Skeletal muscle cell (primary cell): Measurements from ENCODE around the gene ABCA4.

Source experiments
- DNase-seq: peaks from one replicate; pipeline ENCODE4 v3.0.0-alpha.2; 2010; ENCODE audit warnings: low read depth
- H3K4me3 ChIP-seq: 2 replicates; pipeline ENCODE4 v1.5.1; 2011; ENCODE audit warnings: low read depth, mild to moderate bottlenecking, control low read depth, low read length, moderate library complexity

ABCA4 gene

GRCh38 chr1:94125551-94126514 is 4.9 kb upstream of the ABCA4 start:
- H3K4me3 ChIP-seq: no peak overlapping the region
- DNase-seq: no peak

- H3K4me3 ChIP-seq: no peak overlapping the region
- DNase-seq: no peak
Observed at GRCh38 chr1:94124538-94124937, 3.6 kb upstream of the ABCA4 start.

DNA sequence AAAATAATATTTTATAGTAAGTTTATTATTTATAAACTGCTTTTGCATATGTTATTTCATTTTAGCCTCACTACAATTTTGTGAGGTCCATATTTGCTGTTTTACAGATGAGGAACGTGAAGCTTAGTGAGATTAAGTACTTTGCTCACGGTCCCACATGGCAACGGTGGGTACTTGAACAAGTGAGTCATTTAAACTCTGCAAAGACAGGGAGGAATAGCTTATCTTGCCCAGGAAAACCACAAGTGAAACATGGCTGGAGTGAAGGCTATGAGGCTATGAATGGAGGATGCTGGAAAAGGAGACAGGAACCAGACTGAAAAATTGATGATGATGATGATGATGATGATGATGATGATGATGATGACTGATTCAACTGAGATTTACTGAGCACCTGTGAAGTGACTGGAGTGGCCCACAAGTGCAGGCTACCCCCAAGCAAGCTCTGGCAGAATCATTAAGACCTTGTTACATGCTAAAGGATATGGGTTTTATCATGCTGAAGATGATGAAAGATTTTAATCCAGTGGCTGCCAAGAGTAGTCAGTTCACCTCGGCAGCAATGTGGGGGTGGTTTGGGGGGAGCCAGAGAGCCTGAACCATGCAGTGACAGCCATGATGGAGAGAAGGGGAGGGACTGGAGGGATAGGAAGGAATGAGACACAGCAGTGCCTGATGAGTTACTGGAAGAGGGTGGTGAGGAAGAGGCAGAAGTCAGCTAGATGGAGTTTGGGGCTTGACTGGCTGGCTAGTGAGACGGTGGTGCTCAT is 1.4 kb upstream of the ABCA4 start:
- H3K4me3 ChIP-seq: no peak overlapping the region
- DNase-seq: no peak

DNA sequence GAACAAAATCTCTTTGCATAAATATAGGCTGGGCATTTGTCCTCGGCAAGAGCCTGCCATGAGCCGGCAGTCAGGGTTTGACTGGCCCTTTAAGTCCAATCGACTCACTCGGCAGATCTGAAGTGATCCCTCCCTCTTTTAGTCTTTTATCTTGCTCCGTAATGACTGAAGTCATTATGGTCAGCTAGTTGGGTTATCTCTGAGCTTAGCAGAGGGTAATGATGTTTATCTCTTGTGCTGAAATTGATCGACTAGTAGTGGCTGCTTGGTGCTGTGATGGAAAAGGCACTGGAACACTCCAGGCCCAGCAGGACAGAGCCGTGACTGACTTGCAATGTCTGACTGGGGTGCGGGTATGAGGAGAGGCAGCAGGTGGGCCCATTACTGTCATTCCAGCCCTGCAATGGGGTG is 468 bp upstream of the ABCA4 start:
- DNase-seq: no peak
- no peak overlapping the region for H3K4me3 ChIP-seq

GRCh38 chr1:94120570-94120901 is 412 bp downstream of the ABCA4 start:
- H3K4me3 ChIP-seq: no peak overlapping the region
- DNase-seq: no peak

DNA sequence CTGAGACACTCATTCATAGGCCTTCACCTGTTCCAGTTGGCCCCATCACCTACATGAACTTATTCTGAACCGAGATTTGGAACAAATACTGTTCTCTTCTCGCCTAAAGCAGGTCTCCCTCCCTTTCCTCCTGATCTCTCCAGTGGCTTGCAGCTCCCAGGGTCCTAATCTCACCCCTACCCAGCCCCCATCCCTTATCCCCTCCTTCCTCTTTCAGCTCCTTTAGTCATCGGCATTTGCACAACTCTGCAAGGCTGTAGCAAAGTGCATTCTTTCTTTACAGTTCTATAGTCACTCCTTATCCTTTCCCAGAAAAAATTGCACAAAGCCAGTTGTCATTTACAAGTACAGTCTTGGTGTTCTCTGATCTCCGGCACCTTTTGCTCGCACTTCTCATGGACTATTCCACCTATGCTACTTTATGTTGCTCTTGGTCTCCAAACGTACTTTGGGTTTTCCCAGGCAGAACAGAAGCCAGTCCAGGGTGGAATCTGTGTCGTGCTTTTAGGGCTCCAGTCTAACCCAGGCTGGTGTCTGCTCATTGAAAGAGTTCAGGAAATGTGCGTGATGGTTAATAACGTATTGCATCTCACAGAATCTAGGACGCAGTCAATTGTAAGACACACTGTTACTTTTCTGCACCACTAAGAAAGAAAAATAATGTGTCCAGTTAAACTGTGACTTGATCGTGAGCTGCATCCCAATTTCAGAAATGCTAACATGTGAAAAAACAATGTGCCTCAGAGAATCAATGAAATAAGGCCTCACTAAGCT is 965 bp downstream of the ABCA4 start:
- DNase-seq: no peak

DNA sequence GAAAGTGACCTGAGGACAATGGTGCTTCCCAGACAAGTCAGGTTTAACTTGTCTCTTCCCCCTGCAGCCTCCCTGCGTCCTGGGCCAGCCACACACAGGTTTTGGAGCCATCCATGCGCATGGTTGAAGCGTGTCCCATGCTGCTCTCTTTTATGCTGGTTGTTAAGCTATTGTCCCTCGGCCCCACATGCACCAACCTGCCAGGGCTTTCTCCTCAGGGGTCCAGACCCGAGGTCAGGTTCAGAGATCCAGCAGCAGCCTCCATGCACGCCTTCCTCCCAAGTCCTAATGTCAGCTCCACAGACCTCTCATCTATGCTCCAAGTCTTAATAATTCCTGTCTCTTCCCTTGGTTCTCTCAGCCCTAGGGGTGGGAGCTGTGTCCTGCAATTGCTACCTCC is 1.6 kb downstream of the ABCA4 start:
- no peak for DNase-seq
- H3K4me3 ChIP-seq: no peak overlapping the region

More for the DNA sequence above, 965 bp downstream of the ABCA4 start:
- H3K4me3 ChIP-seq: no peak overlapping the region

DNA sequence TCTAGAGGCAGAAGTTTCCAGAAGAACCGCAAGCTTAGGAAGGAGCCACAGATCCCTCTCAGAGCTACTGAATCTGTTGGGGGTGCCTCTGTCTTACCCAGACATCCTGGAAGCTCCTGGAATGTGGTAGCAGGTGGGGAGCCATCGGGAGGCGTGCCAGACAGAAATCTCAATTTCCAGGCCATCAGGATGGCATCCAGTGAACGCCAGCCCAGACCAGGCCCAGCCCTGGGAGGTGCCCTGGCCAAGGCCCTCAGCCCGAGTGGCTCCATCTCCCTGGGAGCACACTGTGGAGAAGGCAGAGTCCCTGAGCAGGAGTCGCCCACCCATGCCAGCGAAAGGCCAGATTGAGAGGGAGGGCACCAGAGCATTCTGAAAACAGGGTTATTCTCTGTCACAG is 2.5 kb downstream of the ABCA4 start:
- no peak for DNase-seq
- H3K4me3 ChIP-seq: no peak overlapping the region

DNA sequence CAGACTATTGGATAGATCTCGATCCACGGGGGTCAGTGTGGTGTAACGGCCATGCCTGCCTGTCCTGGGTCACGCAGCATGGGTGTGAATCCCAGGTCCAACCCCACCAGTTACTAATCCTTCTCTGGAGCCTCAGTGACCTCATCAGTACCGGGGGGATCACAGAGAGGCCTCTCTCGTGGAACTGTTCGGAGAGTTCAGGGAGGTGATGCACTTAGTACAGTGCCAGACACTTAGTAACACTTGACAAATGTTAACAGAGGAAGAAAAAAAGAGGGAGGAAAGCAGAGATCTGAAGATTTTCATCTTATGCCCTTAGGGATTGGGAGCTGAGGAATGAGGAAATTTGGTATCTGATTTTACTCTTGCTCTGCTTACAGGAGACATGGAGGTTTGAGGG is 2.9 kb downstream of the ABCA4 start:
- no peak for DNase-seq
- no peak overlapping the region for H3K4me3 ChIP-seq

- no peak overlapping the region for H3K4me3 ChIP-seq
- no peak for DNase-seq
Observed at GRCh38 chr1:94117259-94117851, 3.6 kb downstream of the ABCA4 start.

- no peak overlapping the region for H3K4me3 ChIP-seq
- no peak for DNase-seq
Observed at GRCh38 chr1:94115900-94116436, 5.0 kb downstream of the ABCA4 start.

- no peak overlapping the region for H3K4me3 ChIP-seq
- no peak for DNase-seq
Observed at GRCh38 chr1:94115254-94115899, 5.6 kb downstream of the ABCA4 start.

GRCh38 chr1:94113589-94114226 is 7.2 kb downstream of the ABCA4 start:
- no peak for DNase-seq
- no peak overlapping the region for H3K4me3 ChIP-seq

DNA sequence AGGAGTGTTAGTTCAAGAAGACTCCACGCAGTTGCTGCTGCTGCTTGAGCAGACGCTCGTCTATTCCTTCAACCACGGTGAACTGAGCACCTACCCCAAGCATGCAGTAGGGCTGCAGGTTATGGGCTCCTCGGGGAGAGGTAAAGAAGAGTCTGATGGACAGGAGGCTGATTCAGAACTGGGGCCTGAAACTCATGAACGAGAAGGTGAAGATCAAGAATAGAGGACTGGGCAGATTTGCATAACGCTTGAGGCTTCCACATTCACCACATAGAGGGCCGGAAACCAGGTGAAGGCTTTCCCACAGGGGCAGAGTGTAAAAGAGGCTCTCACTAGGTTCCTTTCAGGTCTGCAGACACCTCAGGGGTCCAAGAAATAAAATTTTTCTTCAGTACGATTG is 9.1 kb downstream of the ABCA4 start:
- no peak overlapping the region for H3K4me3 ChIP-seq
- DNase-seq: no peak

- H3K4me3 ChIP-seq: no peak overlapping the region
- DNase-seq: no peak
Observed at GRCh38 chr1:94110946-94111740, 9.8 kb downstream of the ABCA4 start.

DNA sequence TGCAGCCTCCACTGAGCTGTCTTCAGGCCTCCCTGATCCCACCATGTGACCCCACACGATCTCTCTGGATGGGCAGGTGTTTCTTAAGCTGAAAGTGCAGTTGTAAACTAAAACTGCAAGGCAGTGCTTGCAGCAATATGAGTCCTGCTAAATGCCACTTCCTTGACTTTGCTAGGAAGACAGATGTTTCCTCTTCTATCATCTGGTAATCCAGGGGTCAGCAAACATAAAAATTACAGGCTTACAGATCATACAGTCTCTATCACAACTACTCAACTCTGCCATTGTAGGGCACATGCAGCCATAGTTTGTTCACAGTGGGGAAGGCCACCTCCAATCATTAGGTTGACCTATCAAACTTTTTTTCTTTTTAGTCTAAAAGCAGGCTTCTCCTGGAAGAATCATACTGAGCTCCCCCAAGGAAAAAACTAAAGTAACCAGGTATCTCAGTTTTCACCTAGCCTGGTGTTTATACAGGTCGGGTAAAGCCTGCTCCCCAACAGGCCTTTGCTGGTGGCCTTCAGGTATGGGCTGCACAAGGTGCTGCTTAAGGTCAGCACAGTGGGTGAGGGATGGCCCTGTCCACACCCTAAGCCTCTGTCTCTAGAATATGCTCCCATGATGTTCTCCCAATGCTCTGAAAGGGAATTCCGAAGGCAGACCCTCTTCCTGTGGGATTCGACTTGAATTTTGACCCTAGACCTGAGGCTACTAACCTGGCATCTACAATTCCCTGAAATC is 10.8 kb downstream of the ABCA4 start:
- H3K4me3 ChIP-seq: no peak overlapping the region
- no peak for DNase-seq

GRCh38 chr1:94109478-94109877 is 11.5 kb downstream of the ABCA4 start:
- no peak overlapping the region for H3K4me3 ChIP-seq
- DNase-seq: no peak
